Activated naive CD4-positive, alpha-beta T cell treated with Interleukin-2 at 50 U/mL for 16 hours (primary cell): ENCODE measurements around the gene KANK4.

Experiments
- DNase-seq: peaks from one replicate; pipeline ENCODE4 v3.0.0-alpha.2; 2020

KANK4 gene

DNA sequence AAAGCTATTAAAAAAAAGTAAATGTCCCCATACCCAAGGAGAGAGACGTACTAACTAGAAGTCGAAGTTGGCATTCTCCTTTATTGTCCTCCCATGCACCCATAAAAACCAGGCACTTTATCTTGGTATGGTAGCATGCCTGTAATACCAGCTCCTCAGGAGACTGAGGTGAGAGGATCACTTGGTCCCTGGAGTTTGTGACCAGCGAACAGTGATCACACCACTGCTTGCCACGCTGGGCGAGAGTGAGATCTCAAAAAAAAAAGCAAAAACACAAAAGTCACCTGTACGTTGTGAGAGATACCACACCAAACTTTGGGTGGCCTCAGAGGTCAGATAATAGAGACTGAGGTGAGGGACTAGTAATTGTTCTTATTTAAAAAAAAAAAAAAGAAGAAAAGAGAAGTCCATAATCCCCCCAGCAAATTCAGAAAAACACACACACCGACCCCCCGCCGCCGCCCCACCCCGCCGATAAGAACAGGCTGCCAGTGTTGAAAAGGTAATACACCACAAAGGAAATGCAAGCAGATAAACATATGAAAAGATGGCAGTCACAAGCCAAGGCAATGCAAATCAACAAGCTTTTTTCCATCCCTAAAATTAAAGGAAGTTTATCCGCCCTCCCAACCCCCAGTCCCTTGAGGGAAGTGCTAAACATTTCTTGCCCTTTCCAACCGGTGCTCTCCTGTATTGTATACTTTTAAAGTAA, 121.0 kb downstream of the KANK4 start:
- DNase-seq, result no peak

GRCh38 chr1:62196086-62196690, 123.0 kb downstream of the KANK4 start:
- DNase-seq, result no peak

DNA sequence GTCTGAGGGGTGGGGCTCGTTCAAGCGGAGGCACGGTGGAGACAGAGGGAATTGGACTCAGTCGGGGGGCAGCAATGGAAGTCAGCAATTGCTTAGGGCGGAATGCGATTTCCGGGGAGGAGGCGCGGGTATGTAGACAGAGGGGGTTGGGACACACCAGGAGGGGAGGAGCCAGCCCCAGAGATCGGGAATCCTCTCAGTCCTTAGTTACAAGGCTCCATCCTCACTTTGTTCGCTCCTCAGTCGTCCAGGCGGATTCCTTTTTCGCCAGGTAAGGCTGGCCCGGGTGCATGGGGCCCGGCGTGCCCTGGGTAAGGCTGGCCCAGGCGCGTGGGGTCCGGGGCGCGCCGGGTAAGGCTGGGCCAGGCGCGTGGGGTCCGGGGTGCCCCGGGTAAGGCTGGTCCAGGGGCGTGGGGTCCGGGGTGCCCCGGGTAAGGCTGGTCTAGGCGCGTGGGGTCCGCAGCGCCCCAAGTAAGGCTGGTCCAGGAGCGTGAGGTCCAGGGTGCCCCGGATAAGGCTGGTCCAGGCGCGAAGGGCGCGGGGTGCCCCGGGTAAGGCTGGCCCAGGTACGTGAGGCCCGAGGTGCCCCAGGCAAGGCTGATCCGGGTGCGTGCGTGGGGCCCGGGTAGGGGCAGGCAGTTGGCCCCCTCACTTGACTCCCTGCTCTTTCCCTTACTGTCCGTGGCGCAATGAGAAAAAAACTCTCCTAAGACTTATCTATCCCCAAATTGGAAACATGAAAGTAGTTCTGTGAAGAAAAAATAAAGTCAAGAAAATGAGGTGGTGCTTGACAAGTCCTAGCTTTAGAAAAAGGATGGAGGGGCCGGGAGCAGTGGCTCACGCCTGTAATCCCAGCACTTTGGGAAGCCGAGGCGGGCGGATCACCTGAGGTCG, 124.3 kb downstream of the KANK4 start, which contains the start of gene L1TD1:
L1TD1 (plus strand) TSS at position 199 of the 894 bp plus-strand sequence. CDS start 11,780 bp downstream, outside the sequence.
- no peak for DNase-seq

- DNase-seq, result no peak
Measured at GRCh38 chr1:62188111-62188510, 131.1 kb downstream of the KANK4 start.

GRCh38 chr1:62187548-62187947, 131.7 kb downstream of the KANK4 start:
- DNase-seq, result no peak
